ENCODE results near the gene IQSEC1.

Gene IQSEC1

GRCh38 chr3:13066834-13067233 lies 6.4 kb downstream of the IQSEC1 start:
- no peak for DNase-seq

- DNase-seq = no peak
These were observed 7.0 kb downstream of the IQSEC1 start for GRCh38 chr3:13066236-13066635.

DNA sequence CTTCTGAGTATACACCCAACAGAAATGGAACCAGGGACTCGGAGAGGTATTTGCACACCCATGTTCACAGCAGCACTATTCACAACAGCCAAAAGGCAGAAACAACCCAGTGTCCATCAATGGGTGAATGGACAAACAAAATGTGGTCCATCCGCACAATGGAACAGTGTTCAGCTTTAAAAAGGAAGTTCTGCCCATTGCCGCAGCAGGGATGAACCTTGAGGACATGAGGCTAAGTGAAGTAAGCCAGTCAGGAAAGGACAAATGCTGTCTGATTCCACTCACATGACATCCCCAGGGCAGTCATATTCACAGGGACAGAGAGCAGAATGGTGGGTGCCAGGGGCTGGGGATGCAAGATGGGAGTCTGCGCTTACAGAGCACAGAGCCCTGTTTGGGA lies 7.5 kb downstream of the IQSEC1 start:
- no peak for DNase-seq

GRCh38 chr3:13064964-13065363 lies 8.3 kb downstream of the IQSEC1 start:
- DNase-seq = no peak

DNA sequence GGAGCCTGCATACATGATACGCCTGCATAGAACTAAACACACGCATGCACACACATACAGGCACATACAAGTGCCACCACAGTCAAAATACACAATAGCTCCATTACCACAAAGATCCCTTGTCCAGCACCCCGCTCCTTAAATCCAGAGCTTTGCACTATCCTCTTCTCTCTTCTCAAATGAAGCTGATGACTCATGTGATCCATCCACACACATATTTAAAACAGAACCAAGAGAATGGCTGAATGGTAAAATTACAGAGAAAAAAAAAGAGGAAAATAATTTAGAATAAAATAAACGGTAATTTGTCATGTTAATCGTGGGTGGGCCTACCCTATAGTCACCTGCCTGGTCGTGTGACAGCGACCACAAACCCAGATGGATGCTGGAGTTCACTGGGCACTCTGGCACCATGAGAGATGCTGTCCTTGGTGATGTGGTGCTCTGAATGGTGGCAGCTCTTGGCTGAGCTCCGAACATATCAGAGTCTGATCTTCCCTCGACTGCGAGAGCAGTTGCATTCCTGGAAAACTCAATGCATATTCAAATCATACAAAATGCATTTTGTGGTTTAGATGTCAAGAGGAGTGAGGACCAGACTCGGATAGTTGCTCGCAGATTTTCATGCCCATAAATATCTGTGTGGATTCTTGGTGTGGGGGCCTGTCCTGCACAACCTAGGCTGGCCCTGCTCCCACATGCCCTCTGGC lies 8.9 kb downstream of the IQSEC1 start:
- no peak for DNase-seq

DNA sequence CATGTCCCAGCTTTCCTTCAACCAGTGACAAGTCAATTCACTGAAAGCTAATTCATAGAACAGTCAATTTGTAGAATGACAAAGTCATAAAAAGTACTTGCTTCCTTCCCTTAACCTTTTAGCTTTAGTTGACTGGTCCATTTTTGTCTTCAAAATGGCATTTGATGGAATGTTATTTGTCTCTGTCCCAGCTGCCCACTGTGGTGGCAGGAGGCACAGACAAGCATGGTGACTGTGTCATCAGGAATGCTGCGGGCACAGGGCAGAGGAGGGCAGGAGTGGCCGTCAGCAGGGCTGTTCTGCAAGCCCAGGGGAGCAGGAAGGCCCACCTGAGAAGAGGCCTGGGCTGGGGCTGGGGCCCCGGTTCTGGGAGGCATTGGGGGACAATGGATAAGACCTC lies 10.0 kb downstream of the IQSEC1 start:
- DNase-seq = no peak

GRCh38 chr3:13062647-13063046 lies 10.6 kb downstream of the IQSEC1 start:
- DNase-seq = no peak

GRCh38 chr3:13060341-13060910 lies 12.8 kb downstream of the IQSEC1 start:
- no peak for DNase-seq

GRCh38 chr3:13058346-13059120 lies 14.7 kb downstream of the IQSEC1 start:
- no peak for DNase-seq

DNA sequence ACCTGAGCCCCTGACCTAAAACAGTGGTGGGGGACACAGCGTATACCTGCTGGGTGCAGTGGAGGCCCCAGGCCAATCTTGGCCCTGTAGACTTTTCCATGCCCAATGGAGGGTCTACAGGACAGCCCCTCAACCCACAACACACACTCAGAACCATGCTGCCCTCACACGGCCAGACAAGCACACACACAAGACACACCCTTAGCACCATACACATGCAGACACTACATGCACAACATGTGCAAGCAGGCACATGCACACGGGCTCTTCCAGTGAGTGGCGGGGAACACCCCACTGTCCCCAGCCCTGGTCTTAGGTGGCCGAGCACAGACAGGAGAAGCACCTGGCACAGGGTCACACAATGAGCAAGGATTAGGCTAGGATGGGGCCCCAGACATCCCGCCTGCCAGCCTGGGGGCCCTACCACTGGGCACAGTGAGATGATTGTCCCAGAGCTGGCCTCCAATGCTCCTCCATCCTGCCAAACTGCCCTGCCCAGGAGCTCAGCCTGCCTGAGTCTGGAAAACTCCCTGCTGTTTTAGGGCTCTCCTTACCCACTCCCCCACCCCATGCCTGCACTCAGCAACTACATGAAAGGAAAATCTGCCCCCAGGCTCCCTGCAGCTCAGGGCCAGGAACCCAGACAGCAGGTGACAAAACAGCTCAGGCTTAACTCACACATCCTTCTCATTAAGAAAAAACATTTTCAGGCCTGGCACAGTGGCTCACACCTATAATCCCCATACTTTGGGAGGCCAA lies 15.8 kb downstream of the IQSEC1 start:
- no peak for DNase-seq

DNA sequence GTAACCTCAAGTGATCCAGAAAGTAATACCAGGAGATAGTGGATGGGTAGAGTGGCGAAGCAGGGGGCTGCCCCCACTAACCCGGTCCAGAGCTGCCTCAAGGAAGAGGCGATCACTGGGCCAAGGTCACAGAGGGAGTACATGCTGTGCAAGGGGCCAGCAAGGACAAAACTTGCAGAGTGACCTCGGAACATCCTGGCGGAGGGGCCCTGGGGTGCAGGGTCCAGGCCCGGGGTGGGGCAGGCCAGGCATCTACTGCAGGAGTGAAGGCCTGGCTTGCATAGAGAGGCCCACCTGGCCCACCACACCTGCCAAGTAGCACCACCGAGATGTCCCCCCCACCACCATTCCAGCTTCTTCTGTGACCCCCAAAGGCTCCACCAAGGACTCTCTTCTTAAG lies 17.6 kb downstream of the IQSEC1 start:
- DNase-seq = no peak

- no peak for DNase-seq
These were observed 18.6 kb downstream of the IQSEC1 start for GRCh38 chr3:13054341-13055285.

DNA sequence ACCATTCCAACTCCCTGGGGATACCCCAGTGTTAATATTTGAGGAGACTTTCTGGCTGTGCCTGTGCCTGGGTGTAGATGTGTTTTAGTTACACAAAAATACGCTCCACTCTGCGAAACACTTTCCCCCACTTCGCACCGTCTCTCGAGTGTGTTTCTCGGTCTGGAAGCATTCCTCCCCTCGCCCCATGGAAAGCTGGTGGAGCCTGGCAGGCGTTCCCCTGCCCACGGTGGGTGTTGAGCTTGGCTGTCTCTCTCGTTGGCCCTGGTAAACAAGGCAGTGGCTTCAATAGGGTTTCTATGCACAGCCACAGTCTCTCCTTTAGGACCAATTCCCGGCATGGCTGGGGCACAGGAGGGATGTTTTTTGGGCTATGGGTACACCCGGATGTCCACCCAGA lies 19.3 kb downstream of the IQSEC1 start:
- no peak for DNase-seq

DNA sequence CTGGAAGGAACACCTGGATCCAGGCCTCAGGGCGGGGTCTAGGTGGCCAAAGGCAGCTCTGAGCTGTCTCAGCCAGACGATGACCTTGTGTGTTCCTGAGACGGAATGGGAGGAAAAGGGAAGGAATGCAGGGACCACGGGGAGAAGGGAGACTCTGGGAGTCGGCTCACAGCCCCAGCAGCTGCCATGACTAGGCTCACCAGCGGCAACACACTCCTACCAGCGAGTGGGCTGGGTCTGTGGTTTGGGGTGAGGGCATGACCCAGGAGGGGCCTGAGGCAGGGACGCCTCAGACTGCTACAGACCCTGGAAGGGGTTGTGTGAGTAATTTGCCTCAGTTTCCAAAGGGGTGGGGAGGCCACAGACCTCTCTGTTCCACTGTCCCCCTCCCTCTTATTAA lies 19.8 kb downstream of the IQSEC1 start:
- DNase-seq = no peak

GRCh38 chr3:13052191-13052820 lies 20.9 kb downstream of the IQSEC1 start:
- no peak for DNase-seq

- no peak for DNase-seq
These were observed 21.6 kb downstream of the IQSEC1 start for GRCh38 chr3:13051581-13051980.

DNA sequence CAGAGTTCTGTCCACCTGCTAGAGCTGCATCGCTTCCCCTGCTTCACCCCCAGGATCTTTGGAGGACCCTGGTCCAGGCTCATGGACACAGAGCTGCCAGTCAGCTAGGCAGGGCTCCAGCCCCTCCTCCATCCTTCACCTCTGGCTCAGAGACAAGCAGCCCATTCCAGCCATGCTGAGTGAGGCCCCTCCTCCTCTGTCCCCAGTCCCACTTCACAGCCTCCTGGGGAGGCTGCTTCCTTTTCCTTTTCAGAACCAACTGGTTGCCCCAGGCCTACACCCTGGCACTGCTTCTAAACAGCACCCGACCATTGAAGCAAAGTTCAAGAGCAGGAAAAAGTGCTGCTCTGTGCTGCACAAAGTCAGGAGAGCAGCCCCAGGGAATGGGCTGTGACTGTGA lies 22.2 kb downstream of the IQSEC1 start:
- no peak for DNase-seq

GRCh38 chr3:13050446-13050845 lies 22.8 kb downstream of the IQSEC1 start:
- no peak for DNase-seq

GRCh38 chr3:13049400-13049799 lies 23.8 kb downstream of the IQSEC1 start:
- no peak for DNase-seq

DNA sequence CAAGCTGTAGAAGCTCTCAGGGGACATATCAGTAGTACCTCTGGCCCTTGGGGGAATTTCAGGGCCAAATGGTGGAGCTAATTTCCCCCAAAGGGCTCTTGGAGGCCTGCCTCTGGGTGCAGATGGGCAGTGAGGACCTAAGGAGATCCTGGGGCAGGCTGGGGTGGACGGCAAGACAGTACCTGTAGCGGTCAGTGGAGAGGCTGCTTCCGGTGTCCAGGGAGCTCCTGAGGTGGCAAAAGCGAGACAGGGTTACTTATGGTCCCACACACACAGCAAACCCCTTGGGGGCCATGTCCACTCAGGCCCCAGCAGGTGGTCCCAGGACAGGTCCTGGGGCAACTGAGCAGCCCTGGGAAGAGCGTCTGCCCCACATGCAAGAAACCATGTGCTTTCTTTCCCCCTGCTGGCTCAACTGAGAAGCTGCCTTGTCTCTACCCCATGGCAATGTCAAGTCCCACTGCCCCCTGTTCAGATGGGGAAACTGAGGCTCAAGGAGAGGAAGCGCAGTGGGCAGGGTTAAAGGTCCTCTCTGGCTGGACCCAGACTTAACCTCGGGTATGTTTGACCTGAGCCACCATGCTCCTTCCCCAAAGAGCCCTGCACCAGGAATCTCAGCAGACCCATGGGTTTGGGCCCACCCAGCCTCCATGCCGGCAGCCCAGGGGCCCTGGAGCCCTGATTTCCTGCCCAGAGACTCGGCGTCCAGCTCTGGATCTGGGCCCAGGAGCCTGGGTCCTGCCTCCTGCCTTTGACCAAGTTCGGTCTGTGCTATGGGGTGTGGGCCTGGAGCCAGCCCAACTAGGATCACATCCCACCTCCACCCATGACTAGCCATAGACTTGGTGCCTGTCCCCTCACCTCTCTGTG lies 25.7 kb downstream of the IQSEC1 start:
- DNase-seq = no peak
